ENCODE data around the gene CHD2. TPM values are rescaled to one million over a fixed set of nuclear protein-coding genes. Genes with fewer than 3 reads are reported as not detected.

CHD2 gene
- total and polyA plus RNA-seq, 4 donors, result 13.9 to 90.2 (median 49.4) TPM

DNA sequence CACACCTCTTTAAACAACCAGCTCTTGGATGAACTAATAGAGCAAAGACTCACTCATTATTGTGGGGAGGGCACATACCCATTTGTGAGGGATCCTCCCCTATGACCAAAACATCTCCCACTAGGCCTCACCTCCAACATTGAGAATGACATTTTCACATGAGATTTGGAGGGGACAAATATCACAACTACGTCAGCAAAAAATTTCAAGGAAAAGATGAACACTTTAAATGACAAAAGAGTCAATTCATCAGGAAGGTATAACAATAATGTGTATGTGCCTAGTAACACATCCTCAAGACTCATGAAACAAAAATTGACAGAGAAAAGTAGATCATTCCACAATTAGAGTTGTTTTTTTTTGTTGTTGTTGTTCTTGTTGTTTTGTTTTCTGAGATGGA, 38.4 kb upstream of the CHD2 start:
- TF ChIP-seq, protein P1, sequence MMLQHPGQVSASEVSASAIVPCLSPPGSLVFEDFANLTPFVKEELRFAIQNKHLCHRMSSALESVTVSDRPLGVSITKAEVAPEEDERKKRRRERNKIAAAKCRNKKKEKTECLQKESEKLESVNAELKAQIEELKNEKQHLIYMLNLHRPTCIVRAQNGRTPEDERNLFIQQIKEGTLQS (IDR thresholded peaks at IDR 0.05), result no peak
- TF ChIP-seq RXRA (IDR thresholded peaks at IDR 0.05) (no peak), NR2F2 (IDR thresholded peaks at IDR 0.05) (no peak), FOXA1 (IDR thresholded peaks at IDR 0.05) (no peak), GABPA (IDR thresholded peaks at IDR 0.05 in 1 of 2, conservative IDR thresholded peaks at IDR 0.05 in 1 of 2) (no peak), HNF4G (IDR thresholded peaks at IDR 0.05) (no peak), EGR1 (IDR thresholded peaks at IDR 0.05; ENCODE audit: low read depth in 2 of 2) (no peak), HNF4A (conservative IDR thresholded peaks at IDR 0.05) (no peak), JUND (IDR thresholded peaks at IDR 0.05) (no peak), RAD21 (IDR thresholded peaks at IDR 0.05) (no peak)
- TF ChIP-seq, protein P2, sequence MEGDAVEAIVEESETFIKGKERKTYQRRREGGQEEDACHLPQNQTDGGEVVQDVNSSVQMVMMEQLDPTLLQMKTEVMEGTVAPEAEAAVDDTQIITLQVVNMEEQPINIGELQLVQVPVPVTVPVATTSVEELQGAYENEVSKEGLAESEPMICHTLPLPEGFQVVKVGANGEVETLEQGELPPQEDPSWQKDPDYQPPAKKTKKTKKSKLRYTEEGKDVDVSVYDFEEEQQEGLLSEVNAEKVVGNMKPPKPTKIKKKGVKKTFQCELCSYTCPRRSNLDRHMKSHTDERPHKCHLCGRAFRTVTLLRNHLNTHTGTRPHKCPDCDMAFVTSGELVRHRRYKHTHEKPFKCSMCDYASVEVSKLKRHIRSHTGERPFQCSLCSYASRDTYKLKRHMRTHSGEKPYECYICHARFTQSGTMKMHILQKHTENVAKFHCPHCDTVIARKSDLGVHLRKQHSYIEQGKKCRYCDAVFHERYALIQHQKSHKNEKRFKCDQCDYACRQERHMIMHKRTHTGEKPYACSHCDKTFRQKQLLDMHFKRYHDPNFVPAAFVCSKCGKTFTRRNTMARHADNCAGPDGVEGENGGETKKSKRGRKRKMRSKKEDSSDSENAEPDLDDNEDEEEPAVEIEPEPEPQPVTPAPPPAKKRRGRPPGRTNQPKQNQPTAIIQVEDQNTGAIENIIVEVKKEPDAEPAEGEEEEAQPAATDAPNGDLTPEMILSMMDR (IDR thresholded peaks at IDR 0.05; ENCODE audit: low read depth, low read length, missing input control), result no peak
- TF ChIP-seq, protein P3, sequence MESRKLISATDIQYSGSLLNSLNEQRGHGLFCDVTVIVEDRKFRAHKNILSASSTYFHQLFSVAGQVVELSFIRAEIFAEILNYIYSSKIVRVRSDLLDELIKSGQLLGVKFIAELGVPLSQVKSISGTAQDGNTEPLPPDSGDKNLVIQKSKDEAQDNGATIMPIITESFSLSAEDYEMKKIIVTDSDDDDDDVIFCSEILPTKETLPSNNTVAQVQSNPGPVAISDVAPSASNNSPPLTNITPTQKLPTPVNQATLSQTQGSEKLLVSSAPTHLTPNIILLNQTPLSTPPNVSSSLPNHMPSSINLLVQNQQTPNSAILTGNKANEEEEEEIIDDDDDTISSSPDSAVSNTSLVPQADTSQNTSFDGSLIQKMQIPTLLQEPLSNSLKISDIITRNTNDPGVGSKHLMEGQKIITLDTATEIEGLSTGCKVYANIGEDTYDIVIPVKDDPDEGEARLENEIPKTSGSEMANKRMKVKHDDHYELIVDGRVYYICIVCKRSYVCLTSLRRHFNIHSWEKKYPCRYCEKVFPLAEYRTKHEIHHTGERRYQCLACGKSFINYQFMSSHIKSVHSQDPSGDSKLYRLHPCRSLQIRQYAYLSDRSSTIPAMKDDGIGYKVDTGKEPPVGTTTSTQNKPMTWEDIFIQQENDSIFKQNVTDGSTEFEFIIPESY (IDR thresholded peaks at IDR 0.05), result no peak
- TF ChIP-seq, protein P4, sequence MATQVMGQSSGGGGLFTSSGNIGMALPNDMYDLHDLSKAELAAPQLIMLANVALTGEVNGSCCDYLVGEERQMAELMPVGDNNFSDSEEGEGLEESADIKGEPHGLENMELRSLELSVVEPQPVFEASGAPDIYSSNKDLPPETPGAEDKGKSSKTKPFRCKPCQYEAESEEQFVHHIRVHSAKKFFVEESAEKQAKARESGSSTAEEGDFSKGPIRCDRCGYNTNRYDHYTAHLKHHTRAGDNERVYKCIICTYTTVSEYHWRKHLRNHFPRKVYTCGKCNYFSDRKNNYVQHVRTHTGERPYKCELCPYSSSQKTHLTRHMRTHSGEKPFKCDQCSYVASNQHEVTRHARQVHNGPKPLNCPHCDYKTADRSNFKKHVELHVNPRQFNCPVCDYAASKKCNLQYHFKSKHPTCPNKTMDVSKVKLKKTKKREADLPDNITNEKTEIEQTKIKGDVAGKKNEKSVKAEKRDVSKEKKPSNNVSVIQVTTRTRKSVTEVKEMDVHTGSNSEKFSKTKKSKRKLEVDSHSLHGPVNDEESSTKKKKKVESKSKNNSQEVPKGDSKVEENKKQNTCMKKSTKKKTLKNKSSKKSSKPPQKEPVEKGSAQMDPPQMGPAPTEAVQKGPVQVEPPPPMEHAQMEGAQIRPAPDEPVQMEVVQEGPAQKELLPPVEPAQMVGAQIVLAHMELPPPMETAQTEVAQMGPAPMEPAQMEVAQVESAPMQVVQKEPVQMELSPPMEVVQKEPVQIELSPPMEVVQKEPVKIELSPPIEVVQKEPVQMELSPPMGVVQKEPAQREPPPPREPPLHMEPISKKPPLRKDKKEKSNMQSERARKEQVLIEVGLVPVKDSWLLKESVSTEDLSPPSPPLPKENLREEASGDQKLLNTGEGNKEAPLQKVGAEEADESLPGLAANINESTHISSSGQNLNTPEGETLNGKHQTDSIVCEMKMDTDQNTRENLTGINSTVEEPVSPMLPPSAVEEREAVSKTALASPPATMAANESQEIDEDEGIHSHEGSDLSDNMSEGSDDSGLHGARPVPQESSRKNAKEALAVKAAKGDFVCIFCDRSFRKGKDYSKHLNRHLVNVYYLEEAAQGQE (IDR thresholded peaks at IDR 0.05), result no peak
- Histone ChIP-seq H3K4me3 (ENCODE audit: low read depth in 1 of 3, low read length in 3 of 3) (no peak overlapping the region), H3K9me3 (ENCODE audit: control insufficient read depth in 4 of 4, low read length in 3 of 4) (no peaks in the 10 kb centered on the region), H3K9ac (ENCODE audit: low read depth in 1 of 2, low read length in 2 of 2) (no peak overlapping the region), H3K27ac (ENCODE audit: low read depth in 1 of 2, low read length in 2 of 2) (no peak overlapping the region), H3K36me3 (ENCODE audit: control insufficient read depth in 4 of 4, insufficient read depth in 3 of 4, low read depth in 1 of 4, low read length in 3 of 4) (no peaks in the 10 kb centered on the region), H3K27me3 (ENCODE audit: control insufficient read depth in 4 of 4, insufficient read depth in 4 of 4, low read length in 3 of 4) (no peaks in the 10 kb centered on the region), H3K4me1 (ENCODE audit: control insufficient read depth in 4 of 4, insufficient read depth in 4 of 4, low read length in 3 of 4) (no peaks in the 10 kb centered on the region)
- no peak for DNase-seq (ENCODE audit: low spot score)
- 97% methylated on average over 1 of the region's 1 CpG for WGBS

DNA sequence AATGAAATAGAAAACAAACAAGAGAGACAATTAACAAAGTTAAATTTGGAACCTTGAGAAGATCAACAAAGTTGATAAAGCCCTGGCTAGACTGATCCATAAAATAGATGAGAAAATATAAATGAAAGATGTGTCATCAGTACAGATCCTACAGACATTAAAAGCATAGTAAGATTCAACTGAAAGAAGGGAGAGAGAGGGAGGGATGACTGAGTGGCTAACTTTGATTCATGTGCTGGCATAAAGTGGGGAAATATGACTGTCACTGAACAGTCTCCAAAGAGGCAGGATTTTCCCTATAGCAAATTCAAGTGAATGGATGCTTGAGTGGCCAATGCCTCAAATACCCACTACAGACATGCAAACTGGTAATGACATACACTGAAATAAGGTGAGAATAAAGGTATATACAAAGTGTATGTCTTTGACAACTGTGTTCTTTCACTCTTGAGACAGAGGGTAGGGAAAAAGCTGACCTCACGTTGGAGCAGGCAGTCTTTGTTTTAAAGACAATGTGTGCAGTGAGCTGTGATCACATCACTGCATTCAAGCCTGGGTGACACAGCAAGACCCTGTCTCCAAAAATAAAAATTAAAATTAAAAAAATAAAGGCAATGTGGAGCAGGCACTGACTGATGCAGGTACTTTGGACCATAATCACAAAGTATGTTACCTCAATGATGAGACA, 35.9 kb upstream of the CHD2 start:
- 89% methylated on average over 1 of the region's 1 CpG for WGBS
- Histone ChIP-seq H3K4me3 (ENCODE audit: low read depth in 1 of 3, low read length in 3 of 3) (no peak overlapping the region), H3K36me3 (ENCODE audit: control insufficient read depth in 4 of 4, insufficient read depth in 3 of 4, low read depth in 1 of 4, low read length in 3 of 4) (no peaks in the 10 kb centered on the region), H3K27ac (ENCODE audit: low read depth in 1 of 2, low read length in 2 of 2) (no peak overlapping the region), H3K9ac (ENCODE audit: low read depth in 1 of 2, low read length in 2 of 2) (no peak overlapping the region), H3K27me3 (ENCODE audit: control insufficient read depth in 4 of 4, insufficient read depth in 4 of 4, low read length in 3 of 4) (no peaks in the 10 kb centered on the region), H3K9me3 (ENCODE audit: control insufficient read depth in 4 of 4, low read length in 3 of 4) (no peaks in the 10 kb centered on the region), H3K4me1 (ENCODE audit: control insufficient read depth in 4 of 4, insufficient read depth in 4 of 4, low read length in 3 of 4) (no peaks in the 10 kb centered on the region)
- no peak for DNase-seq (ENCODE audit: low spot score)
- TF ChIP-seq, protein P4 (IDR thresholded peaks at IDR 0.05), result no peak
- TF ChIP-seq EGR1 (IDR thresholded peaks at IDR 0.05; ENCODE audit: low read depth in 2 of 2) (no peak), RXRA (IDR thresholded peaks at IDR 0.05) (no peak), GABPA (IDR thresholded peaks at IDR 0.05 in 1 of 2, conservative IDR thresholded peaks at IDR 0.05 in 1 of 2) (no peak)
- TF ChIP-seq, protein P2 (IDR thresholded peaks at IDR 0.05; ENCODE audit: low read depth, low read length, missing input control), result no peak
